K562 (cell line): Measurements from ENCODE around the gene PRM2. TPM values are rescaled to one million over a fixed set of nuclear protein-coding genes. Genes with fewer than 3 reads are reported as not detected.

Experiments used
- ATF1 ChIP-seq, 2 experiments: fragments of 450-650 bp in 1 of 2; IDR thresholded peaks; 2 replicates each; pipeline ENCODE4 v1.6.1; 2016; ENCODE audit warnings: missing compliant biosample characterization in 1 of 2, missing genetic modification characterization in 1 of 2
- CBFA2T2 ChIP-seq: fragments of 450-650 bp; conservative IDR thresholded peaks from 2 replicates; pipeline ENCODE4 v1.6.1; 2017; ENCODE audit warnings: mild to moderate bottlenecking
- FOXP1 ChIP-seq: sonication (generic); formaldehyde crosslinking; IDR thresholded peaks from 2 replicates; pipeline ENCODE4 v1.8.0; 2022; ENCODE audit warnings: mild to moderate bottlenecking, missing genetic modification reagents
- GABPB1 ChIP-seq: sonication (generic); formaldehyde crosslinking; IDR thresholded peaks from 2 replicates; pipeline ENCODE4 v1.8.0; 2022; ENCODE audit warnings: mild to moderate bottlenecking, missing genetic modification reagents
- GABPB2 ChIP-seq: fragments of 250-450 bp; sonication (Bioruptor Pico); conservative IDR thresholded peaks from 2 replicates; pipeline ENCODE4 v1.5.1; 2021; ENCODE audit warnings: mild to moderate bottlenecking
- TFAM ChIP-seq: fragments of 250-450 bp; sonication (Bioruptor Pico); conservative IDR thresholded peaks from 2 replicates; pipeline ENCODE4 v1.5.0; 2021; ENCODE audit warnings: mild to moderate bottlenecking, moderate library complexity
- polyA plus RNA-seq, 8 experiments: library from polyadenylated mRNA; depleted of rRNA in 4 of 8; stranded (reverse) in 5 of 8; unstranded in 3 of 8; fragments of >200 nt; fragmentation: Nextera tagmentation in 2 of 8; fragmentation: Illumina TruSeq in 1 of 8; extraction: Ambion mirVana in 2 of 8; extraction: Trizol in 1 of 8; gene quantifications; 2 replicates each; pipeline versions ENCODE4 v1.2.1 to v1.2.3, GENCODE V29; 2011 to 2014; ENCODE audit warnings: inconsistent platforms in 1 of 8, missing spikeins in 1 of 8
- total RNA-seq, 7 experiments: library from RNA; depleted of rRNA in 6 of 7; stranded (reverse); fragments of >200 nt in 6 of 7; fragmentation: Illumina TruSeq in 2 of 7; extraction: Trizol in 2 of 7; gene quantifications; 2 replicates each; pipeline versions ENCODE4 v1.2.1 to v1.2.3, GENCODE V29; 2011 to 2021; ENCODE audit warnings: low replicate concordance in 1 of 7
- TF ChIP-seq, protein P1 (sequence below): sonication (generic); formaldehyde crosslinking; IDR thresholded peaks from 2 replicates; pipeline ENCODE4 v1.8.0; 2022; ENCODE audit warnings: missing genetic modification reagents, mild to moderate bottlenecking, moderate library complexity, borderline replicate concordance
- TF ChIP-seq, protein P2 (sequence below), 3 experiments: fragments of 200-800 bp in 1 of 3; fragments of 250-450 bp in 1 of 3; fragments of 450-650 bp in 1 of 3; sonication (Bioruptor Pico) in 1 of 3; sonication (Bioruptor generic) in 1 of 3; formaldehyde crosslinking in 1 of 3; IDR thresholded peaks; 2 replicates each; pipeline versions ENCODE4 v1.6.1 to v1.8.0; 2016 to 2022; ENCODE audit warnings: mild to moderate bottlenecking in 2 of 3, missing genetic modification characterization in 2 of 3, missing compliant biosample characterization in 1 of 3, moderate library complexity in 1 of 3
- TF ChIP-seq, protein P3 (sequence below): IDR thresholded peaks from 3 replicates; pipeline ENCODE4 v1.6.1; 2011; ENCODE audit warnings: borderline replicate concordance, mild to moderate bottlenecking, moderate library complexity; ENCODE audit not compliant: insufficient read length; ENCODE audit errors: extremely low read depth
- TF ChIP-seq, protein P4 (sequence below): sonication (generic); formaldehyde crosslinking; IDR thresholded peaks from 2 replicates; pipeline ENCODE4 v1.8.1; 2023; ENCODE audit warnings: missing genetic modification reagents, mild to moderate bottlenecking, borderline replicate concordance
- TF ChIP-seq, protein P5 (sequence below): fragments of 250-450 bp; sonication (Bioruptor Pico); IDR thresholded peaks from 2 replicates; pipeline ENCODE4 v1.8.0; 2021; ENCODE audit warnings: moderate library complexity, mild to moderate bottlenecking, inconsistent platforms

The PRM2 gene
- total and polyA plus RNA-seq, 9 of the 15 experiments (the other 6 are each of a cell fraction or from before 2014, with no cell fraction given) = not detected

DNA sequence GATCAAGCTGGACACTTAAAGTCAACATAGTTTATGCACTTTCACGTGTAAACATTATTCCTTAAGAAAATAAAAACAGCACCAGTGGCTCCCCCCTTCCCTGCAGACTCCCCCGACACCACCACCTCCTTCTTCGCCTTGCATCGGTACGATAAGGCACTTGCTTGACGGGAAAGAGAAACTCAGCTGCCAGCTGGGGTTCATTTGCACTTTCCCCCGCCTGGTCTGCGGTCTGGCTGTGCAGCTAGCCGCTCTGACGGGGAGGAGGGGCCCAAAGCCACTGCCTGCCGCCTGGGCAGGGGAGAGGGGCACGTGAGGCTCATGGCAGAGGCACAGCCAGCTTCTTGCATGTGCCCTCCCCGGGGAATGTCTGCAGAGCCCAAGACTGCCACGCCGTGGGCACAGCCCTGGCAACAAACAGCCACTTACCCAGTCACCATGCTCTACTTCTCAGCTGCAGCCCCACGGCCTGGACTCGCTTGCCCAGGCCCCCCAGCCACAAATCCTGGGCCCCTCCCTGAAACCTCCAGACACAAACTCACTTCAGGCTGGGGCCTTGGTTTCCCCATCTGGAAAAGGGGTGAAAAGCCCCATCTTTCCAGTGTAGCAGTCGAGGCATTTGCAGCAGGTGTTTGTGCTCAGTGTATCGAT lies 21.3 kb upstream of the PRM2 start (continued):
- TF ChIP-seq TFAM (no peak), GABPB2 (no peak), GABPB1 (CRISPR knock-in tag) (peak; percentile 29; the same call in 1 of the 2 replicates), ATF1 (CRISPR knock-in tag; IDR thresholded peaks at IDR 0.05) (no peak), ATF1 (tag; IDR thresholded peaks at IDR 0.05) (peak; percentile 29; the same call in 1 of the 2 replicates), CBFA2T2 (peak; percentile 85), FOXP1 (CRISPR knock-in tag) (no peak)
- TF ChIP-seq, protein P1, sequence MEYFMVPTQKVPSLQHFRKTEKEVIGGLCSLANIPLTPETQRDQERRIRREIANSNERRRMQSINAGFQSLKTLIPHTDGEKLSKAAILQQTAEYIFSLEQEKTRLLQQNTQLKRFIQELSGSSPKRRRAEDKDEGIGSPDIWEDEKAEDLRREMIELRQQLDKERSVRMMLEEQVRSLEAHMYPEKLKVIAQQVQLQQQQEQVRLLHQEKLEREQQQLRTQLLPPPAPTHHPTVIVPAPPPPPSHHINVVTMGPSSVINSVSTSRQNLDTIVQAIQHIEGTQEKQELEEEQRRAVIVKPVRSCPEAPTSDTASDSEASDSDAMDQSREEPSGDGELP = peak; percentile 99
- TF ChIP-seq, protein P2, sequence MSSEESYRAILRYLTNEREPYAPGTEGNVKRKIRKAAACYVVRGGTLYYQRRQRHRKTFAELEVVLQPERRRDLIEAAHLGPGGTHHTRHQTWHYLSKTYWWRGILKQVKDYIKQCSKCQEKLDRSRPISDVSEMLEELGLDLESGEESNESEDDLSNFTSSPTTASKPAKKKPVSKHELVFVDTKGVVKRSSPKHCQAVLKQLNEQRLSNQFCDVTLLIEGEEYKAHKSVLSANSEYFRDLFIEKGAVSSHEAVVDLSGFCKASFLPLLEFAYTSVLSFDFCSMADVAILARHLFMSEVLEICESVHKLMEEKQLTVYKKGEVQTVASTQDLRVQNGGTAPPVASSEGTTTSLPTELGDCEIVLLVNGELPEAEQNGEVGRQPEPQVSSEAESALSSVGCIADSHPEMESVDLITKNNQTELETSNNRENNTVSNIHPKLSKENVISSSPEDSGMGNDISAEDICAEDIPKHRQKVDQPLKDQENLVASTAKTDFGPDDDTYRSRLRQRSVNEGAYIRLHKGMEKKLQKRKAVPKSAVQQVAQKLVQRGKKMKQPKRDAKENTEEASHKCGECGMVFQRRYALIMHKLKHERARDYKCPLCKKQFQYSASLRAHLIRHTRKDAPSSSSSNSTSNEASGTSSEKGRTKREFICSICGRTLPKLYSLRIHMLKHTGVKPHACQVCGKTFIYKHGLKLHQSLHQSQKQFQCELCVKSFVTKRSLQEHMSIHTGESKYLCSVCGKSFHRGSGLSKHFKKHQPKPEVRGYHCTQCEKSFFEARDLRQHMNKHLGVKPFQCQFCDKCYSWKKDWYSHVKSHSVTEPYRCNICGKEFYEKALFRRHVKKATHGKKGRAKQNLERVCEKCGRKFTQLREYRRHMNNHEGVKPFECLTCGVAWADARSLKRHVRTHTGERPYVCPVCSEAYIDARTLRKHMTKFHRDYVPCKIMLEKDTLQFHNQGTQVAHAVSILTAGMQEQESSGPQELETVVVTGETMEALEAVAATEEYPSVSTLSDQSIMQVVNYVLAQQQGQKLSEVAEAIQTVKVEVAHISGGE (CRISPR knock-in tag; IDR thresholded peaks at IDR 0.05) = no peak
- TF ChIP-seq, protein P3, sequence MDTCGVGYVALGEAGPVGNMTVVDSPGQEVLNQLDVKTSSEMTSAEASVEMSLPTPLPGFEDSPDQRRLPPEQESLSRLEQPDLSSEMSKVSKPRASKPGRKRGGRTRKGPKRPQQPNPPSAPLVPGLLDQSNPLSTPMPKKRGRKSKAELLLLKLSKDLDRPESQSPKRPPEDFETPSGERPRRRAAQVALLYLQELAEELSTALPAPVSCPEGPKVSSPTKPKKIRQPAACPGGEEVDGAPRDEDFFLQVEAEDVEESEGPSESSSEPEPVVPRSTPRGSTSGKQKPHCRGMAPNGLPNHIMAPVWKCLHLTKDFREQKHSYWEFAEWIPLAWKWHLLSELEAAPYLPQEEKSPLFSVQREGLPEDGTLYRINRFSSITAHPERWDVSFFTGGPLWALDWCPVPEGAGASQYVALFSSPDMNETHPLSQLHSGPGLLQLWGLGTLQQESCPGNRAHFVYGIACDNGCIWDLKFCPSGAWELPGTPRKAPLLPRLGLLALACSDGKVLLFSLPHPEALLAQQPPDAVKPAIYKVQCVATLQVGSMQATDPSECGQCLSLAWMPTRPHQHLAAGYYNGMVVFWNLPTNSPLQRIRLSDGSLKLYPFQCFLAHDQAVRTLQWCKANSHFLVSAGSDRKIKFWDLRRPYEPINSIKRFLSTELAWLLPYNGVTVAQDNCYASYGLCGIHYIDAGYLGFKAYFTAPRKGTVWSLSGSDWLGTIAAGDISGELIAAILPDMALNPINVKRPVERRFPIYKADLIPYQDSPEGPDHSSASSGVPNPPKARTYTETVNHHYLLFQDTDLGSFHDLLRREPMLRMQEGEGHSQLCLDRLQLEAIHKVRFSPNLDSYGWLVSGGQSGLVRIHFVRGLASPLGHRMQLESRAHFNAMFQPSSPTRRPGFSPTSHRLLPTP = no peak
- TF ChIP-seq, protein P4, sequence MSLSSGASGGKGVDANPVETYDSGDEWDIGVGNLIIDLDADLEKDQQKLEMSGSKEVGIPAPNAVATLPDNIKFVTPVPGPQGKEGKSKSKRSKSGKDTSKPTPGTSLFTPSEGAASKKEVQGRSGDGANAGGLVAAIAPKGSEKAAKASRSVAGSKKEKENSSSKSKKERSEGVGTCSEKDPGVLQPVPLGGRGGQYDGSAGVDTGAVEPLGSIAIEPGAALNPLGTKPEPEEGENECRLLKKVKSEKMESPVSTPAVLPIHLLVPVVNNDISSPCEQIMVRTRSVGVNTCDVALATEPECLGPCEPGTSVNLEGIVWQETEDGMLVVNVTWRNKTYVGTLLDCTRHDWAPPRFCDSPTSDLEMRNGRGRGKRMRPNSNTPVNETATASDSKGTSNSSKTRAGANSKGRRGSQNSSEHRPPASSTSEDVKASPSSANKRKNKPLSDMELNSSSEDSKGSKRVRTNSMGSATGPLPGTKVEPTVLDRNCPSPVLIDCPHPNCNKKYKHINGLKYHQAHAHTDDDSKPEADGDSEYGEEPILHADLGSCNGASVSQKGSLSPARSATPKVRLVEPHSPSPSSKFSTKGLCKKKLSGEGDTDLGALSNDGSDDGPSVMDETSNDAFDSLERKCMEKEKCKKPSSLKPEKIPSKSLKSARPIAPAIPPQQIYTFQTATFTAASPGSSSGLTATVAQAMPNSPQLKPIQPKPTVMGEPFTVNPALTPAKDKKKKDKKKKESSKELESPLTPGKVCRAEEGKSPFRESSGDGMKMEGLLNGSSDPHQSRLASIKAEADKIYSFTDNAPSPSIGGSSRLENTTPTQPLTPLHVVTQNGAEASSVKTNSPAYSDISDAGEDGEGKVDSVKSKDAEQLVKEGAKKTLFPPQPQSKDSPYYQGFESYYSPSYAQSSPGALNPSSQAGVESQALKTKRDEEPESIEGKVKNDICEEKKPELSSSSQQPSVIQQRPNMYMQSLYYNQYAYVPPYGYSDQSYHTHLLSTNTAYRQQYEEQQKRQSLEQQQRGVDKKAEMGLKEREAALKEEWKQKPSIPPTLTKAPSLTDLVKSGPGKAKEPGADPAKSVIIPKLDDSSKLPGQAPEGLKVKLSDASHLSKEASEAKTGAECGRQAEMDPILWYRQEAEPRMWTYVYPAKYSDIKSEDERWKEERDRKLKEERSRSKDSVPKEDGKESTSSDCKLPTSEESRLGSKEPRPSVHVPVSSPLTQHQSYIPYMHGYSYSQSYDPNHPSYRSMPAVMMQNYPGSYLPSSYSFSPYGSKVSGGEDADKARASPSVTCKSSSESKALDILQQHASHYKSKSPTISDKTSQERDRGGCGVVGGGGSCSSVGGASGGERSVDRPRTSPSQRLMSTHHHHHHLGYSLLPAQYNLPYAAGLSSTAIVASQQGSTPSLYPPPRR (CRISPR knock-in tag) = no peak
- TF ChIP-seq, protein P5, sequence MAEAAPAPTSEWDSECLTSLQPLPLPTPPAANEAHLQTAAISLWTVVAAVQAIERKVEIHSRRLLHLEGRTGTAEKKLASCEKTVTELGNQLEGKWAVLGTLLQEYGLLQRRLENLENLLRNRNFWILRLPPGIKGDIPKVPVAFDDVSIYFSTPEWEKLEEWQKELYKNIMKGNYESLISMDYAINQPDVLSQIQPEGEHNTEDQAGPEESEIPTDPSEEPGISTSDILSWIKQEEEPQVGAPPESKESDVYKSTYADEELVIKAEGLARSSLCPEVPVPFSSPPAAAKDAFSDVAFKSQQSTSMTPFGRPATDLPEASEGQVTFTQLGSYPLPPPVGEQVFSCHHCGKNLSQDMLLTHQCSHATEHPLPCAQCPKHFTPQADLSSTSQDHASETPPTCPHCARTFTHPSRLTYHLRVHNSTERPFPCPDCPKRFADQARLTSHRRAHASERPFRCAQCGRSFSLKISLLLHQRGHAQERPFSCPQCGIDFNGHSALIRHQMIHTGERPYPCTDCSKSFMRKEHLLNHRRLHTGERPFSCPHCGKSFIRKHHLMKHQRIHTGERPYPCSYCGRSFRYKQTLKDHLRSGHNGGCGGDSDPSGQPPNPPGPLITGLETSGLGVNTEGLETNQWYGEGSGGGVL (CRISPR knock-in tag) = no peak
